ENCODE data around the gene IL11RA.

The IL11RA gene

DNA sequence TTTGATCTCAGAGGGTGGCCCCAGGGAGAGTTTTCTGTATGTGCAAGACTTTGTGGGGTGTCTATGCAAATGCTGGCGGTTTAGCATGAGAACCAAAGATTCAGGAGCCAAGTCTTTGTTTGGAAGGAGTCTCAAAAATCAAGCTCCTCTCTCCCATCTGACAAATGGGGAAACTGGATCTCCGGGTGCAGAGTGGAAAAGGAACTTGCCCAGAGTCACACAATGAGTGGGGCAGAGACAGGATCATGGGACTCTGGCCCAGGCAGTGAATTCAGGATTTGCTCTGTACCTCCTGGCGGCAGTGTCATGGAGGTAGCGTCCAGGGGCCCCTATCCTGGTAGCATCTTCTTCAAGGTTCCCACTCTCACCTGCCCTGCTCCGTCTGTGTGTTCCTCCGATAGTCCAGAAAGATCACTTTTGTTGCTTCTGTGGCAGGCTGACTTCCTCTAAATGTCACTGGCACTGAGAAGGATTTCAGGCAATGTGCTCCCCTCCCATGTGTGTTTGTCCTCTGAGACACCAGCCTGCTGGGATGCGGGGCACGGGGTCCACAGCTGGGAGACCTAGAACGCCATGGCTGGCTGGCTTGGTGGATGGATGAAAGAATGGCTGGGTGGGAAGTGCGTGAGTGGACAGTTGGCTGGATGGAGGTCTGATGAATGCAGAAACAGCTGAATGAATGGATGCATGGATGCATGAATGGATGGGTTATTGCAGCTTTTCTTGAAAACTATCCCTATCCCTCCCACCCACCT is 35.5 kb downstream of the IL11RA start:
- H3K36me3 ChIP-seq (ENCODE audit: control insufficient read depth, insufficient read depth, low read length): no peaks in the 10 kb centered on the region
- DNase-seq (ENCODE audit: extremely low read depth, insufficient read length): no peak
- H3K27me3 ChIP-seq (replicated peaks; ENCODE audit: control insufficient read depth, insufficient read depth, low read length): no peaks in the 10 kb centered on the region
- no peak overlapping the region for H3K4me3 ChIP-seq (replicated peaks; ENCODE audit: low read depth, low read length)
- TF ChIP-seq CTCF (IDR thresholded peaks at IDR 0.05; ENCODE audit: insufficient read depth, low read length, poor library complexity, severe bottlenecking): no peak

- TF ChIP-seq CTCF (IDR thresholded peaks at IDR 0.05; ENCODE audit: insufficient read depth, low read length, poor library complexity, severe bottlenecking): no peak
- Histone ChIP-seq H3K4me3 (replicated peaks; ENCODE audit: low read depth, low read length) (no peak overlapping the region), H3K27me3 (replicated peaks; ENCODE audit: control insufficient read depth, insufficient read depth, low read length) (no peaks in the 10 kb centered on the region), H3K36me3 (ENCODE audit: control insufficient read depth, insufficient read depth, low read length) (no peaks in the 10 kb centered on the region)
- no peak for DNase-seq (ENCODE audit: extremely low read depth, insufficient read length)
These were observed 36.5 kb downstream of the IL11RA start for GRCh38 chr9:34688329-34689115.

- no peak for DNase-seq (ENCODE audit: extremely low read depth, insufficient read length)
- no peaks in the 10 kb centered on the region for H3K27me3 ChIP-seq (replicated peaks; ENCODE audit: control insufficient read depth, insufficient read depth, low read length)
- H3K36me3 ChIP-seq (ENCODE audit: control insufficient read depth, insufficient read depth, low read length): no peaks in the 10 kb centered on the region
- H3K4me3 ChIP-seq (replicated peaks; ENCODE audit: low read depth, low read length): no peak overlapping the region
- TF ChIP-seq CTCF (IDR thresholded peaks at IDR 0.05; ENCODE audit: insufficient read depth, low read length, poor library complexity, severe bottlenecking): no peak
These were observed 37.1 kb downstream of the IL11RA start for GRCh38 chr9:34689116-34689470.

DNA sequence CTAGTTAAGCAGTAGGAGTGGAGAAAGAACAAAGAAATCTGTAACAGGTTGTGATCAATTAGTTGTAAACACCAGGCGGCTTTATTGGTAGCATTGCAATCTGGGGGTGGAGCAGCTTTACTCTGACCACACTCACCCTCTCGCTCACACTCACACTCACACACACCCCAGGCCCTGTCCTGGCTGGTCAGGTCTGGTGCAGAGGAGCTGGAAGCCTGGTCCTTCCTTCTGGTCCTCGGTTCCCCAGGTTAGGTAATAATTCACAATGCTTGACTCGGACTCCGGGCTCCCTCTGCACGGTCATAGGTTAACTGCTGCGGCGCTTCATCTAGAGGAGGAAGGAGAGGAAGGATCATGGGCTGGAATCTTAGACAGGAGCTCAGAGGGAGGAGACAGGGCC is 37.5 kb downstream of the IL11RA start:
- no peak for DNase-seq (ENCODE audit: extremely low read depth, insufficient read length)
- no peaks in the 10 kb centered on the region for H3K27me3 ChIP-seq (replicated peaks; ENCODE audit: control insufficient read depth, insufficient read depth, low read length)
- no peak for TF ChIP-seq CTCF (IDR thresholded peaks at IDR 0.05; ENCODE audit: insufficient read depth, low read length, poor library complexity, severe bottlenecking)
- no peak overlapping the region for H3K4me3 ChIP-seq (replicated peaks; ENCODE audit: low read depth, low read length)
- no peaks in the 10 kb centered on the region for H3K36me3 ChIP-seq (ENCODE audit: control insufficient read depth, insufficient read depth, low read length)

- Histone ChIP-seq H3K36me3 (ENCODE audit: control insufficient read depth, insufficient read depth, low read length) (no peaks in the 10 kb centered on the region), H3K27me3 (replicated peaks; ENCODE audit: control insufficient read depth, insufficient read depth, low read length) (no peaks in the 10 kb centered on the region), H3K4me3 (replicated peaks; ENCODE audit: low read depth, low read length) (no peak within 1 kb of the TSS)
- no peak for DNase-seq (ENCODE audit: extremely low read depth, insufficient read length)
- TF ChIP-seq CTCF (IDR thresholded peaks at IDR 0.05; ENCODE audit: insufficient read depth, low read length, poor library complexity, severe bottlenecking): no peak
These were observed 39.3 kb downstream of the IL11RA start, which contains the start of gene CCL19 for GRCh38 chr9:34690983-34691935. TSS of gene CCL19 (minus strand) at chr9:34691276. CDS start at chr9:34691139, 137 bp downstream.

All from GM06990 (cell line).